OCI-LY7 (cell line): ENCODE results near the gene AGMO. TPM values are rescaled to one million over a fixed set of nuclear protein-coding genes. Genes with fewer than 3 reads are reported as not detected.

ENCODE experiments used
- BruUV-seq: library from RNA; stranded (reverse); fragments of 400-500 nt; replicated peaks from 2 replicates; lab custom pipeline; 2021; lab: Mats Ljungman, UMichigan
- CTCF ChIA-PET: fragments of 300-600 bp; sonication (Branson Sonifier 250); formaldehyde crosslinking; loops from one replicate; lab custom pipeline; 2022; ENCODE audit warnings: antibody characterized with exemption; ENCODE audit not compliant: unreplicated experiment; lab: Charles Lee
- POLR2A ChIA-PET: fragments of 300-600 bp; sonication (Branson Sonifier 250); formaldehyde crosslinking; loops from one replicate; lab custom pipeline; 2022; ENCODE audit warnings: antibody characterized with exemption; lab: Charles Lee
- DNase-seq: peaks from one replicate; pipeline ENCODE4 v3.0.0-alpha.2; 2015; ENCODE audit warnings: low spot score
- H2AFZ ChIP-seq: fragments of 200-600 bp; sonication (generic), shearing (Covaris generic); 2 replicates; pipeline ENCODE4 v1.6.1; 2014; ENCODE audit warnings: mild to moderate bottlenecking, antibody characterized with exemption, low read length, moderate library complexity
- H3K27ac ChIP-seq: fragments of 200-600 bp; sonication (generic); 2 replicates; pipeline ENCODE4 v1.5.1; 2014; ENCODE audit warnings: mixed run types, low read depth, mild to moderate bottlenecking, moderate library complexity, low read length, inconsistent platforms; ENCODE audit not compliant: poor library complexity, severe bottlenecking
- H3K36me3 ChIP-seq: fragments of 200-600 bp; sonication (generic); 2 replicates; pipeline ENCODE4 v1.6.1; 2014; ENCODE audit warnings: mild to moderate bottlenecking, antibody characterized with exemption, low read length, moderate library complexity, mixed read lengths; ENCODE audit not compliant: insufficient read depth
- H3K4me1 ChIP-seq: fragments of 200-600 bp; sonication (generic); 2 replicates; pipeline ENCODE4 v1.5.1; 2014; ENCODE audit warnings: mild to moderate bottlenecking, low read length; ENCODE audit not compliant: insufficient read depth, poor library complexity, severe bottlenecking
- H3K4me2 ChIP-seq: fragments of 200-600 bp; sonication (generic); 2 replicates; pipeline ENCODE4 v1.6.1; 2014; ENCODE audit warnings: mild to moderate bottlenecking, low read length
- H3K4me3 ChIP-seq: fragments of 200-600 bp; sonication (generic); 2 replicates; pipeline ENCODE4 v1.5.1; 2014; ENCODE audit warnings: mild to moderate bottlenecking, low read depth, low read length; ENCODE audit not compliant: poor library complexity, severe bottlenecking
- H3K79me2 ChIP-seq: fragments of 200-600 bp; sonication (generic); 2 replicates; pipeline ENCODE4 v1.6.1; 2016; ENCODE audit warnings: low read depth, mild to moderate bottlenecking, low read length, moderate library complexity, mixed read lengths; ENCODE audit not compliant: insufficient read depth
- H3K9me2 ChIP-seq: fragments of 200-600 bp; sonication (generic); 2 replicates; pipeline ENCODE4 v1.6.1; 2016; ENCODE audit warnings: mild to moderate bottlenecking, low read length, mixed read lengths; ENCODE audit not compliant: insufficient read depth
- H3K9me3 ChIP-seq: fragments of 200-600 bp; sonication (generic); 2 replicates; pipeline ENCODE4 v1.6.1; 2014; ENCODE audit warnings: mild to moderate bottlenecking, mixed run types, low read length, mixed read lengths
- H4K20me1 ChIP-seq: fragments of 200-600 bp; sonication (generic); 2 replicates; pipeline ENCODE4 v1.6.1; 2014; ENCODE audit warnings: mild to moderate bottlenecking, antibody characterized with exemption, low read length, moderate library complexity, mixed read lengths; ENCODE audit not compliant: insufficient read depth
- EZH2phosphoT487 ChIP-seq: fragments of 200-600 bp; sonication (generic); IDR thresholded peaks from 2 replicates; pipeline ENCODE4 v1.6.1; 2018; ENCODE audit warnings: low read depth, borderline replicate concordance, mild to moderate bottlenecking, mixed run types, antibody characterized with exemption, low read length, moderate library complexity, mixed read lengths
- intact Hi-C: fragments of 100-400 bp; cut with micrococcal nuclease; formaldehyde crosslinking; loops from one replicate; pipeline ENCODE4 v1.10.0; 2022; ENCODE audit not compliant: unreplicated experiment
- total RNA-seq, 2 experiments: library from RNA; depleted of rRNA in 1 of 2; stranded (reverse); fragments of >200 nt in 1 of 2; shearing (Covaris generic) in 1 of 2; gene quantifications; 2 replicates each; pipeline ENCODE4 v1.2.3, GENCODE V29; 2014 to 2022
- TF ChIP-seq, protein P1 (sequence below): fragments of 200-600 bp; sonication (generic); conservative IDR thresholded peaks from 2 replicates; pipeline ENCODE4 v1.5.1; 2014; ENCODE audit warnings: mild to moderate bottlenecking, antibody characterized with exemption, low read length, moderate library complexity, mixed read lengths

The AGMO gene
- total RNA-seq, 2 experiments from 2014 or later, result not detected

DNA sequence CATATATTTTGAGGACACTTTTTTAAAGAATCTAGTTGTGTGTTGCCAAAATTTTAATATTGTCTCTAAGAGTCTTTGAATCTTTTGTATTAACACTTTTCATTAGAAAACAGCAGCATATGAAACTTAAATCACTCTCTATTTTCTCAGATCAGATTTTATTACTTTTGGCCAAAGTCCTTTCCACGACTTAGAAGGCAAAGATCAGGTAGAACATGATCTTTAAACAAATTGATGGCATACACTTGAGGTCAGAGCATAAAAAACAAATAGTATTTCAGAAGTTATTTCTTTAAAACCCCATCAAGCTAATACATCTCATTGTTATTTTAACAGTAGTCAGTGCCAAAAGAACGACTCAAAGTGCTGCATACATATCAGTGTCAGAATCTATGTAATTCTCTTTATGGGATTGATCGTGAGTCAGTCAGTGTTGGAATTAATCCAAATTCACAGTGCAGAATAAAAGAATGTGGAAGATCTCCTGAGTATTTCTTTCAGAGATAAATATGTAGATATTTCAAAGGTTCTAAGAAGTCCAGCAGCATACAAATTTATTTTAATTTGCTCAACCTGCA, 9.6 kb upstream of the AGMO start:
- no peaks in the 10 kb centered on the region for H4K20me1 ChIP-seq
- H3K4me3 ChIP-seq, result no peak overlapping the region
- ChIA-PET CTCF (no interaction called here), POLR2A (no interaction called here)
- intact Hi-C loops, result no loop called here
- H3K36me3 ChIP-seq, result no peaks in the 10 kb centered on the region
- no peak overlapping the region for H2AFZ ChIP-seq
- H3K9me2 ChIP-seq, result no peaks in the 10 kb centered on the region
- no peaks in the 10 kb centered on the region for H3K9me3 ChIP-seq
- H3K79me2 ChIP-seq, result no peaks in the 10 kb centered on the region
- H3K27ac ChIP-seq, result no peak overlapping the region
- TF ChIP-seq, protein P1, sequence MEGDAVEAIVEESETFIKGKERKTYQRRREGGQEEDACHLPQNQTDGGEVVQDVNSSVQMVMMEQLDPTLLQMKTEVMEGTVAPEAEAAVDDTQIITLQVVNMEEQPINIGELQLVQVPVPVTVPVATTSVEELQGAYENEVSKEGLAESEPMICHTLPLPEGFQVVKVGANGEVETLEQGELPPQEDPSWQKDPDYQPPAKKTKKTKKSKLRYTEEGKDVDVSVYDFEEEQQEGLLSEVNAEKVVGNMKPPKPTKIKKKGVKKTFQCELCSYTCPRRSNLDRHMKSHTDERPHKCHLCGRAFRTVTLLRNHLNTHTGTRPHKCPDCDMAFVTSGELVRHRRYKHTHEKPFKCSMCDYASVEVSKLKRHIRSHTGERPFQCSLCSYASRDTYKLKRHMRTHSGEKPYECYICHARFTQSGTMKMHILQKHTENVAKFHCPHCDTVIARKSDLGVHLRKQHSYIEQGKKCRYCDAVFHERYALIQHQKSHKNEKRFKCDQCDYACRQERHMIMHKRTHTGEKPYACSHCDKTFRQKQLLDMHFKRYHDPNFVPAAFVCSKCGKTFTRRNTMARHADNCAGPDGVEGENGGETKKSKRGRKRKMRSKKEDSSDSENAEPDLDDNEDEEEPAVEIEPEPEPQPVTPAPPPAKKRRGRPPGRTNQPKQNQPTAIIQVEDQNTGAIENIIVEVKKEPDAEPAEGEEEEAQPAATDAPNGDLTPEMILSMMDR, result no peak
- TF ChIP-seq EZH2phosphoT487, result no peak
- no TSS peak for BruUV-seq
- no peak overlapping the region for H3K4me2 ChIP-seq
- no peak for DNase-seq
- no peaks in the 10 kb centered on the region for H3K4me1 ChIP-seq

DNA sequence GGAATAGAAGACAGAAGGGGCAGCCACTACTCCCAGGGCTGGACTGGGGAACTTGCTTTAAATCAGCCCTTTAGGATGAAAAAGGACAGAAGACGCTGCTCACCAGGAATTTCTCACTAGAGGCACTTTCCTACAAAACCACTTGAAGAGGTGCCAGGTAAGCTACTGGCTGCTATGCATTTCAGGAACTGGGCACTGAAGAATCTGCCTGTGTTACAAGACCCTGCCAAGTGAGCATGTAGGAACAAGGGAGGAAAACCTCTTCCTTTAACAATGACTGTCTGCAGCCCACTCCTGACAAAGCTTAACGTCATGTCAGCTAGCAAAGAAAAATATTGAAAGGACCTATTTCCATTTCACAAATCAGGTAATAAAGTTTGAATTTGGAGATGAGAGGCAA, 5.8 kb upstream of the AGMO start:
- CTCF ChIA-PET, result no interaction called here

DNA sequence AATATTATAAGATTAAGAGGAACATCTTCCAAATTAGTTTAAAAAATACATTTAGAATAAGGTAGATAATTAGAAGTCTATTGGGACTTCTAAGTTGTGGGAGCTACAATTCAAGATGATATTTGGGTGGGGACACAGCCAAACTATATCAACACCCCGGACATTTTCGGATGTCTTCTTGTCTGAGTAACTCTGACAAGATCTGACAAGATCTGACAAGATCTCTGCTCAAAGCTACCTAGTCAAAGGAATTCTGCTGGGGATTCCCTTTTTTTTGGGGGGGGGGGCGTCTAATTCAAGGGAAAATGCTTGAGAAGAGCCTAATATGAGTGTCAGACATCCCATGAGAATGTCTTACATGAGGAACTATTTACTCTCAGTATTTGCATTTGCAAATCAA, 5.2 kb upstream of the AGMO start:
- no peak for DNase-seq
- Histone ChIP-seq H3K79me2 (no peaks in the 10 kb centered on the region), H3K4me2 (no peak overlapping the region), H3K9me2 (no peaks in the 10 kb centered on the region), H3K36me3 (no peaks in the 10 kb centered on the region), H3K4me1 (no peaks in the 10 kb centered on the region), H3K9me3 (no peaks in the 10 kb centered on the region), H3K27ac (no peak overlapping the region), H3K4me3 (no peak overlapping the region), H4K20me1 (no peaks in the 10 kb centered on the region), H2AFZ (no peak overlapping the region)
- POLR2A ChIA-PET, result interaction anchor here (0.7 kb wide), 1 partner anchor 365 kb away, joined by 3 read pairs; no protein-coding TSS in a partner anchor
- CTCF ChIA-PET, result no interaction called here
- no TSS peak for BruUV-seq
- intact Hi-C loops, result no loop called here
- TF ChIP-seq, protein P1, result no peak
- TF ChIP-seq EZH2phosphoT487, result no peak

More for the DNA sequence above, 5.8 kb upstream of the AGMO start:
- Histone ChIP-seq H2AFZ (no peak overlapping the region), H4K20me1 (no peaks in the 10 kb centered on the region), H3K4me1 (no peaks in the 10 kb centered on the region), H3K36me3 (no peaks in the 10 kb centered on the region), H3K4me3 (no peak overlapping the region), H3K9me3 (no peaks in the 10 kb centered on the region), H3K4me2 (no peak overlapping the region), H3K9me2 (no peaks in the 10 kb centered on the region), H3K79me2 (no peaks in the 10 kb centered on the region), H3K27ac (no peak overlapping the region)
- intact Hi-C loops, result no loop called here
- POLR2A ChIA-PET, result interaction anchor here (0.7 kb wide), 1 partner anchor 365 kb away, joined by 3 read pairs; no protein-coding TSS in a partner anchor
- TF ChIP-seq, protein P1, result no peak
- no peak for TF ChIP-seq EZH2phosphoT487
- no TSS peak for BruUV-seq
- no peak for DNase-seq
